Heart left ventricle (tissue), 13 donors: ENCODE results near the gene THSD4.

Experiments
- POLR2A ChIP-seq, 2 donors: fragments of 450-650 bp; IDR thresholded peaks; one replicate each; pipeline ENCODE4 v1.6.1; 2017; ENCODE audit warnings: antibody characterized with exemption in 2 of 2, mild to moderate bottlenecking in 2 of 2, moderate library complexity in 2 of 2
- TF ChIP-seq, protein P1 (sequence below), 12 donors: fragments of 200-600 bp; sonication (generic) in 4 of 12; IDR thresholded peaks; one replicate each; pipeline versions ENCODE4 v1.5.0 to v1.8.0; 2018 to 2022; ENCODE audit warnings: antibody characterized with exemption in 12 of 12, mild to moderate bottlenecking in 5 of 12
- donor health status: ischemic (EF 13 %, LVEDD 7.1; RV severe dilation, severe dysfunction).
- donor health status: DM: no; HTN: yes; CAD: no.
- donor health status: DM: no; HTN: no; CAD: no.
- donor health status: ischemic (EF 25% LVEDD 6.9; RV normal size, moderate dysfunction).
- donor health status: ischemic (EF 25% LVEDD 5.7; RV mildly dilated, moderate dysfunction).
- donor health status: ischemic (EF 35%, LVEDD 5.7; RV mildly dilated, moderate dysfunction).
- donor health status: nonischemic (EF 11% LVEDD 7.7; RV severe dilation, severe dysfunction).
- donor health status: DM: yes; HTN: yes; CAD: no.
- donor health status: PGD.
- donor health status: ischemic (EF 29% LVEDD 5.4; RV normal size, mild dysfunction).
- donor health status: nonischemic (EF 23%, LVEDD 6.1; RV moderate dilation, normal function).

DNA sequence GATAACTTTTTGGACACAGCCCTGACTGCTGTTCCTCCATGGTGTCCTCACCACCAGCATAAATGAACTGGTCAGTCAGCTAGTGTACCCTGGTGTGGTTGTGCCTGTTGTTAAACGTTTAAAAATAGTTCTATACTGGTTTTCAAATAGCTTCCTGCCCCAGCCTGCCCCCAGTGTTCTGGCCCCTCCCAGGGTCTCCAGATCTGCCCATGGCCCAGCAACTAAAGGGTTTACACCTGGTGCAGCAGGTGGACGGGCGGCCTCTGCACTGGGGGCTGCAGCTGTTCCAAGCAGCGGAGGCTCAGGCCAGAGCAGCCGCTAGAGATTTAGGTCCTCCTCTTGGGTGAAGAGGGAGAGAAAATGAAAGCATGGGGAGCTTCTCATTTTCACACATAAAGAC is 689.0 kb downstream of the THSD4 start:
- TF ChIP-seq, protein P1, sequence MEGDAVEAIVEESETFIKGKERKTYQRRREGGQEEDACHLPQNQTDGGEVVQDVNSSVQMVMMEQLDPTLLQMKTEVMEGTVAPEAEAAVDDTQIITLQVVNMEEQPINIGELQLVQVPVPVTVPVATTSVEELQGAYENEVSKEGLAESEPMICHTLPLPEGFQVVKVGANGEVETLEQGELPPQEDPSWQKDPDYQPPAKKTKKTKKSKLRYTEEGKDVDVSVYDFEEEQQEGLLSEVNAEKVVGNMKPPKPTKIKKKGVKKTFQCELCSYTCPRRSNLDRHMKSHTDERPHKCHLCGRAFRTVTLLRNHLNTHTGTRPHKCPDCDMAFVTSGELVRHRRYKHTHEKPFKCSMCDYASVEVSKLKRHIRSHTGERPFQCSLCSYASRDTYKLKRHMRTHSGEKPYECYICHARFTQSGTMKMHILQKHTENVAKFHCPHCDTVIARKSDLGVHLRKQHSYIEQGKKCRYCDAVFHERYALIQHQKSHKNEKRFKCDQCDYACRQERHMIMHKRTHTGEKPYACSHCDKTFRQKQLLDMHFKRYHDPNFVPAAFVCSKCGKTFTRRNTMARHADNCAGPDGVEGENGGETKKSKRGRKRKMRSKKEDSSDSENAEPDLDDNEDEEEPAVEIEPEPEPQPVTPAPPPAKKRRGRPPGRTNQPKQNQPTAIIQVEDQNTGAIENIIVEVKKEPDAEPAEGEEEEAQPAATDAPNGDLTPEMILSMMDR (IDR thresholded peaks at IDR 0.05): no peak
- no peak for TF ChIP-seq POLR2A (IDR thresholded peaks at IDR 0.05)
